Activated CD4-positive, CD25-positive, alpha-beta regulatory T cell treated with anti-CD3 and anti-CD28 coated beads, Interleukin-2, amount 50 U/mL, for 16 hours (primary cell): ENCODE measurements around the gene NAP1L3.

Source experiments
- DNase-seq: peaks from one replicate; pipeline ENCODE4 v3.0.0-alpha.2; 2020; ENCODE audit warnings: low read depth, low spot score

Gene NAP1L3

GRCh38 chrX:93673056-93673868, at the start of gene NAP1L3:
TSS of gene NAP1L3 (minus strand) at chrX:93673578. CDS start at chrX:93673304, 274 bp downstream.
- peak; percentile 9 for DNase-seq

- no peak for DNase-seq
Measured at GRCh38 chrX:93711076-93711475, 37.7 kb upstream of the NAP1L3 start.

DNA sequence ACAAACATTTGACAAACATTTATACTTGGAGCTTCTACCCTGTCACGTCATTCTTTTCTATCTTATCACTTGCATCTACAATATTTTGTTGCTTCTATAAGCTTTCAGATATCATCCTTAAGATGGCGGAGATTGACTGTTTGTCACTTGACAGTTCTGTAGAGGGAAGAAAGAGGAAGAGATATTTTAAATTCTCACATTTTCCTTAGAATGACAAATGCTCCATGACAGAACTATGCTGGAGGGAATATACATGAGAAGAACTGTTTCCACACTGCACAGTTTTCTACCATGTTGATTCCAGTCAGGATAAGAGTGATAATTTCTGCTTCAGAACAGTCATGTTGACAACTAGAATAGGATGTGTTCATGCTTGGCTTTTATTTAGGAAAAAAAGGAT, 30.3 kb upstream of the NAP1L3 start:
- no peak for DNase-seq

- DNase-seq, result no peak
Measured at GRCh38 chrX:93695981-93696380, 22.6 kb upstream of the NAP1L3 start.

DNA sequence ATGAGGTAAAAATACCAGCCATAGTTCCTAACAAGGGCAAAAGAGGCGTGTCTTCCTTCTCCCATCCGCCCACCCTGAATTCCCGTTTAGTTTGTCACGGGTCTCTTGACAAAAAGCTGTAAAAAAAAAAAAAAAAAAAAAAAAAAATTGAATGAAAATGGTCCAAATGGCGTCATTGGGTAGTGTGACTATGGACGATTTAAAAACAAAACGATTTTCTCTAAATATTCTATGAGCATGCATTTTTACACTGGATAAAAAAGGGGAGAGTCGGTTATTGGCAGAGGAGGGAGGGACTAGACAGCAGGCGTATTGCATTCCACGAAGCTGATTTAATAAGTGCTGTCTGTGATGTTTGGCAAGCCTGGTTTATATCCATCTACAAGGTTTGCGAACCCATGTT, 492 bp upstream of the NAP1L3 start, which contains the start of gene FAM133A:
TSS of gene FAM133A (plus strand) at position 338 of the 403 bp plus-strand sequence. CDS start 35,214 bp downstream, outside the sequence.
- no peak for DNase-seq

DNA sequence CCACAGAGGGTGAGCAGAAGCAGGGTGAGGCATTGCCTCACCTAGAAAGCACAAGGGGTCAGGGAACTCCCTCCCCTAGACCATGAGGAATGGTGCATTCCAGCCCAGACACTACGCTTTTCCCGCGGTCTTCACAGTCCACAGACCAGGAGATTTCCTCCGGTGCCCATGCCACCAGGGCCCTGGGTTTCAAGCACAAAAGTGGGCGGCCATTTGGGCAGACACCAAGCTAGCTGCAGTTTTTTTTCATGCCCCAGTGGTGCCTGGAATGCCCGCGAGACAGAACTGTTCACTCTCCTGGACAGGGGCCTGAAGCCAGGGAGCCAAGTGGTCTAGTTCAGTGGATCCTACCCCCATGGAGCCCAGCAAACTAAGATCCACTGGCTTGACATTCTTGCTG, 12.8 kb downstream of the NAP1L3 start:
- no peak for DNase-seq

GRCh38 chrX:93649381-93649780, 24.0 kb downstream of the NAP1L3 start:
- no peak for DNase-seq

DNA sequence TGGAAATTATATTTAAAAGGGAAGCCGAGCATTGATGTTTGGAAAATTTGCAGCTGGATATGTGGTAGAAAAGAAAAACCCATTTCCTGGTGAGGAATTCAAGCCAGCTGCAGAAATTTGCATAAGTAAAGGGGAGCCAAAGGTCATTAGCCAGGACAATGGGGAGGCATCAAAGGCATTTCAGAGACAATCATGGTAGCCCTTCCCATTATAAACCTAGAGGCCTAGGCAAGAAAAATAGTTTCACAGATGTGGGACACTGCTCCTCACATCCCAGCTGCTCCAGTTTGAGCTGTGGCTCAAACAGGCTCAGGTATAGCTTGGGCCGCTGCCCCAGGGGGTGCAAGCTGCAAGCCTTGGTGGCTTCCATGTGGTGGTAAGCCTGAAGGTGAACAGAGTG, 35.8 kb downstream of the NAP1L3 start:
- DNase-seq, result no peak
